Occipital lobe (tissue), 2 donors: Measurements from ENCODE around the gene ZC3H12A. TPM values are rescaled to one million over a fixed set of nuclear protein-coding genes. Genes with fewer than 3 reads are reported as not detected.

Experiments
- DNase-seq: peaks from one replicate; lab custom pipeline; 2025; lab: John Stamatoyannopoulos, UW
- total RNA-seq: library from RNA; depleted of rRNA; stranded (reverse); fragments of >200 nt; gene quantifications from one replicate; pipeline ENCODE4 v1.2.3, GENCODE V29; 2014

The ZC3H12A gene
- total RNA-seq, 1 donor from 2014 or later = 0.47 TPM

DNA sequence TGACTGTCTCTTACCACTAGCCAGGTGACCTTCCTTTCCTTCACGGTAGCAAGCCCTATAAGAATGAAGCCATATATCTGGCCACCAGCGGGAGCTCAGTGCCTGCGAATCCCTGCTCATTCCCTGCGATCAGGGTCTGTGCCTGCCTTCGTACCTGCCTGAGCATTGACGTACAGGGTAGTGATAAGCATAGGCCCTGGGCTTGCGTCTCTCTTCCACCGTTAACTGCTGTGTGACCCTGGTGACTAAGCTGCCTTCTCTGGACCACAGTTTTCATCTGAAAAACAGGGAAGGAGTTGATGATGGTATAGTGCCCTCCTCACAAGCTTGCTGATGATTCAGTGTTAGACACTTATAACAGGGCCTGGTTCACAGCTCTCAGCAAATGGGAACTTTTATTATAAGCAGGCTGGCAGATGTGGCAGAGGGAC, 4.1 kb downstream of the ZC3H12A start:
- DNase-seq = no peak

- DNase-seq = no peak
Measured at GRCh38 chr1:37478890-37479254, 4.5 kb downstream of the ZC3H12A start.

- peak; percentile 57 for DNase-seq
Measured at GRCh38 chr1:37479255-37480124, 5.1 kb downstream of the ZC3H12A start.

DNA sequence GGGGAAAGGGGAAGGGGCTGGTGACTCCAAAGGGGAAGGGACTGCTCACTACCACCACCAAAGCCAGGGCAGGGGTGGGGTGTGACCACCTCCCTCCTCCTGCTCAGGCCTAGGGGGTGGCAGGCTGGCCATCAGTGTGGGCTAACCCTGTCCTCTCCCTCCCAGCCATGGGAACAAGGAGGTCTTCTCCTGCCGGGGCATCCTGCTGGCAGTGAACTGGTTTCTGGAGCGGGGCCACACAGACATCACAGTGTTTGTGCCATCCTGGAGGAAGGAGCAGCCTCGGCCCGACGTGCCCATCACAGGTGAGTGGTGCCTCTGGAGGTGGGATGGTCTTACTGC, 5.7 kb downstream of the ZC3H12A start:
- DNase-seq = no peak

DNA sequence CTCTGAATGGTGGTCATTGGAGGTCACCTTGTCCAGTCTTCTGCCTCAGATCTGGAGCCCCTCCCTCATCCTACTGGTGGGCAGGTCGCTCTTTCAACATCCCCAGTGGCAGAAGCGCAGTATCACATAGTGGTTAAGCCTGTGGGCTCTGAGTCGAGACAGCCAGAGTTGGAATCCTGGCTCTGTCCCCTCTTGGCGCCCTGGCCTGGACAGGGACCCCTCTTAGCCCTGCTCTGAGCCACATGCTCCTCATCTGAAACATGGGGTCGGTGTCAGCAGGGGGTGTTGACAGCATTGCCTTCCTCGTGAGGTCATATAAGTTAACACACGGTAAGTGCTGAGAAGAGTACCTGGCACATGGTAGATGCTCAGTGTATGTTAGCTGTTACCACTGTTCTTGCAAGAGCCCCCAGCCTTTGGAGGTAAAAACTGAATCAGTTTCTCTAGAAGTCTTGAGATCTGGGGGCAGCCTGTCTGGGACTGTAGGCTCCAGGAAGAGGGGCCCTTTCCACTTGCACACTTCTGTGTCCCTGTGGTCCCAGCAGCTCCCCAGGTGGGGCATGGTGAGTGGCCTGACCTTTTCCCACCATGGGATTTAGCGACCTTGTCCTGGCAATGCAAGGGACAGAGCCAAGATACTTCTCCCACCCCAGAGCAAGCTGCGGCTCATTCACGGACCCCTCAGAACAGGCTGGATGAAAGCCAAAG, 6.4 kb downstream of the ZC3H12A start:
- DNase-seq = no peak

DNA sequence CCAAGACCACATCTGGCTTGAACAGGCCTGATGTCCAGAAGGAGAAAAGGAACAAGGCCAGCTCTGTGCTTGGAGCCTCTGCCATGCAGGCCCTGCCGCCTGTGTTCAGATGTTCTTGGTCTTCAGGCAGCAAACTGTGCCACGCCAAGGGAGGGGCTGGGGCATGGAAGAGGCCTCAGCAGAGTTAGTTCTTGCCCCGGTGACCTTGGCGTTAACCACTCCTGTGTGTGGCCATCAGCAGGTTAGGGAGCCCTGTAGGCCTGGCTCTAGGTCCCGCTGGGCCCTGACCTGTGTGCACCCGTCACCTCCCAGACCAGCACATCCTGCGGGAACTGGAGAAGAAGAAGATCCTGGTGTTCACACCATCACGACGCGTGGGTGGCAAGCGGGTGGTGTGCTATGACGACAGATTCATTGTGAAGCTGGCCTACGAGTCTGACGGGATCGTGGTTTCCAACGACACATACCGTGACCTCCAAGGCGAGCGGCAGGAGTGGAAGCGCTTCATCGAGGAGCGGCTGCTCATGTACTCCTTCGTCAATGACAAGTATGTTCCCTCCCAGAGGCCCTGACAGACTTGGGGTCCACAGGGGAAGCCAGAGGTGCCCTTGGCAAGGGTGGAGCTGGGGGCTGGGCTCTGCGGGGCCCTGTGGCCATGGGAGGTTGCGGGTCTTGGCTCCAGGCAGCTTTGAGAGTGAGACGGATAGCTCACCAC, 7.1 kb downstream of the ZC3H12A start:
- no peak for DNase-seq

- DNase-seq = no peak
Measured at GRCh38 chr1:37482004-37482785, 7.8 kb downstream of the ZC3H12A start.

GRCh38 chr1:37482796-37483744, 8.7 kb downstream of the ZC3H12A start:
- no peak for DNase-seq

DNA sequence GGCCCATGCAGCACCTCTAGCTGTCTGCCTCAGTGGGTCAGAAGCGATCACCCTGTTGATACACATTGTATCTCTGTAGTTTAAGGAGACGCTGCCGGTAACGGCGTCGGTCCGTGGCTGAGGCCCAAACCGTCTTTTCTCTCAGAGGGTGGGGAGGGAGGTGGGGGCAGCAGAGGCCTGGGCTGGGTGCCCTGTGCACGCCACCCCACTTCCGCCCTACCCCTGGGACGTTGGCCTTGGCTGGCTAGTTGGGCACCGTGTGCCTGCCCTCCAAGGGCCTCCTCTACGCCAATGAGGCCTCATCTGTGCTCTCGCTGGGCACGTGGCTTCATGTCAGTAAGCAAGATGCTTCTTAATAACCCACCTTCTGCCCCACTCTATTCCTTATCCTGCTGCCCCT, 9.4 kb downstream of the ZC3H12A start:
- no peak for DNase-seq

DNA sequence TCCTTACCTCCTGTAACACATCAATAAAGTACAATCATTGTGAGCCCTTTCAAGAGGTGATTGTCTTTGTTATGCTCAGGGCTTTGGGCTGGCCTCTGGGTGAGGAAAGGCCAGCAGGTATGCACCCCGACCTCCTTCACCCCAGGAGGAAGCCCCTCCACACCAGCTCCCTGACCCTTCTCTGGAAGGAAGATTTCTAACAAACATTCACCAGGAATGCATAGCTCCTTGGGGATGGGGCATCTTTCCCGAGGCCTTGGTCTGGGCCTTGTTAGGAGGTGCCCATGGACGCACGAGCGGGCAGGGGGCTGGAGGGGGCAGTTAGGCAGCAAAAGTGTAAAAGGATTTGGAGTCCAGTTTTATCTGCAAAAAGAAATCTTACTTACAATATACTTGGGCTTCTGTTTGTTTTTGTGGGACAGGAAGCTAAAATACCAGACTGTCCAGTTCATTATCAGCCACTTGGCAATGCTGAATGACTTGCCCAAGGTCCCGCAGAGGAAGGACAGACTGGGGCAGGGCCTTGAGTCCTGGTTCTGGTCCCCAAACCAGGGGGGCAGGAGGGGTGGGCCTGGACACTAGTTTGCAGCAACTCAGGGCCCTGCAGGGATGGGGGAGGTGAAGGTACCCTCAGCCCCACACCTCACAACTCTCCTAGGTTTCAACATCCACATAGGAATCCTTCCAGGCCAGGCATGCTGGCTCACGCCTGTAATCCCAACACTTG, 10.1 kb downstream of the ZC3H12A start:
- DNase-seq = no peak

- DNase-seq = no peak
Measured at GRCh38 chr1:37485902-37486679, 11.7 kb downstream of the ZC3H12A start.

DNA sequence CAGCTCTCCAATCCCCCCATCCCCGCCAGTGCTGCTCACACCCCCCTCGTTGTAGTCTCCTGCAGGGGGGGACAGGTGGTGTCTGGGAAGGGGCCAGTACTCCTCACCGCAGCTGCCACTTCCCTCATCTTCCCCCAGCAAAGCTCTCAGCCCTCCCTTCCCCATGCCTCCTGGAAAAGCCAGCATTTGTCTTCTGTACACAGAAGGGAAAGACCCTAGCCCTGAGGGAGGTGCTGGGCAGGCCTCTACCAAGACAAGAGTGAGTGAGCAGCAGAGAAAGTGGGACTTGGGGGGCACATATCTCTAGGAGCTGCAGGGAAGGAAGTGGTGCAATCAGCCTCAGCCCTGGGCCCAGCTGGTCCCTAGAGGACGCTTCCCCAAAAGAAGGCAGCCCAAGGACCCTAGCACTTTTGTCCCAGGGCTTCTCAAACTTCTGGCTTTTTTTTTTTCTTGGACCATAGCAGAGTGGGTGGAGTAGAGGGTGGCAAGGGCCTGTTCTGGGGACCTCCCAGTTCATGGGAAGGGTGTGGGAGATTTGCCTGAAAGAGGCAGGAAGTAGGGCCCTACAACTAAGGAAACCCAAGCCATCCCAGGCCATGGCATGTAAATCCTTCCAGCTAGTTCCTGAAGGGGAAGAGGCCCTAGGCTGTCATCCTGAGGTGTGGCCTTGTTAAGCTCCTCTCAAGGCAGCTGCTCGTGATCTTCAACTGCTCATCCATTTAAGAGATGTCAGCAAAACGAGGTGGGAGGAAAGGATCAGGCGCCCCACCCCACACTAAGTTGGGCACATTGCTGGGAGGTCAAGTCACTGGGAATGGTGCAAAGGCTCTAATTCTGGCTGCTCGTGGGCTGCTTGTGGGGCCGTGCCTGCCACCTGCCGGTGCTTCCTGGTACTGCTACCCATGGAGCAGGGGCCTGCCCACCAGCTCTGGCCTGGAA, 12.6 kb downstream of the ZC3H12A start:
- DNase-seq = peak; percentile 36

- DNase-seq = no peak
Measured at GRCh38 chr1:37487619-37487984, 13.2 kb downstream of the ZC3H12A start.

GRCh38 chr1:37493336-37494098, 19.1 kb downstream of the ZC3H12A start:
- no peak for DNase-seq

- DNase-seq = no peak
Measured at GRCh38 chr1:37495875-37496274, 21.5 kb downstream of the ZC3H12A start.

- no peak for DNase-seq
Measured at GRCh38 chr1:37497832-37498231, 23.5 kb downstream of the ZC3H12A start.
